Cardiac ventricle fibroblast (primary cell): Measurements from ENCODE around the gene HMGCR. TPM values are rescaled to one million over a fixed set of nuclear protein-coding genes. Genes with fewer than 3 reads are reported as not detected.

ENCODE experiments used
- total RNA-seq: library from RNA; depleted of rRNA; stranded (reverse); fragments of >200 nt; gene quantifications from 2 replicates; pipeline ENCODE4 v1.2.3, GENCODE V29; 2015

Gene HMGCR
- 28.1 and 40.1 TPM in 2 replicates for total RNA-seq

DNA sequence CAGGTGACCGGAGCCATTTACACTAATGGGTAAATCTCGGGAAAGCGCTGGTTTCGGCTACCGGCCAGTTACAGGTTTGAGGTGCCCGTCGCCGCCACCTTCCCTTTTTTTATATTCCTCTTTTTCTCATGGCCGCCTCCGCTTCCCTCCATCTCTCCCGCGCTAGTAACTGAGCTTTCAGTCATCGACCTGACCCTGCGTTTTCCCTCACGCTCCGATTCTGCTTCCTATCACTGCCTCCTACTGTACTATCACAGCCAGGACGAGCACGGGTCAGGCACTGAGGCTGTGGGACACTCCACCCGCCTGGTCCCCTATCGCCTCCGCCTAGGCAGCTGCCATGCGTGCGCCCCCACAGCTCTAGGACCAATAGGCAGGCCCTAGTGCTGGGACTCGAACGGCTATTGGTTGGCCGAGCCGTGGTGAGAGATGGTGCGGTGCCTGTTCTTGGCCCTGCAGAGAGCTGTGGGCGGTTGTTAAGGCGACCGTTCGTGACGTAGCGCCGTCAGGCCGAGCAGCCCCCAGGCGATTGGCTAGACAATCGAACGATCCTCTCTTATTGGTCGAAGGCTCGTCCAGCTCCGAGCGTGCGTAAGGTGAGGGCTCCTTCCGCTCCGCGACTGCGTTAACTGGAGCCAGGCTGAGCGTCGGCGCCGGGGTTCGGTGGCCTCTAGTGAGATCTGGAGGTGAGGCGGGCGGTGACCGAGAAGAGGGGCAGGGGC, at the start of gene HMGCR:
Gene HMGCR, plus strand, starts transcription at position 606 of the 722 bp plus-strand sequence. CDS start 5,386 bp downstream, outside the sequence.

Other genes starting within 250 kb of the HMGCR start
- under 0.01 and 0.05 TPM in 2 replicates for gene ANKRD31, start 100.3 kb upstream of the HMGCR start, total RNA-seq
- gene CERT1, start 174.4 kb downstream of the HMGCR start, total RNA-seq, result 20.4 and 25.7 TPM in 2 replicates
- 16.0 and 17.2 TPM in 2 replicates for gene POLK, start 174.7 kb downstream of the HMGCR start, total RNA-seq